ENCODE results near the gene SLC6A18.

SLC6A18 gene, protein sequence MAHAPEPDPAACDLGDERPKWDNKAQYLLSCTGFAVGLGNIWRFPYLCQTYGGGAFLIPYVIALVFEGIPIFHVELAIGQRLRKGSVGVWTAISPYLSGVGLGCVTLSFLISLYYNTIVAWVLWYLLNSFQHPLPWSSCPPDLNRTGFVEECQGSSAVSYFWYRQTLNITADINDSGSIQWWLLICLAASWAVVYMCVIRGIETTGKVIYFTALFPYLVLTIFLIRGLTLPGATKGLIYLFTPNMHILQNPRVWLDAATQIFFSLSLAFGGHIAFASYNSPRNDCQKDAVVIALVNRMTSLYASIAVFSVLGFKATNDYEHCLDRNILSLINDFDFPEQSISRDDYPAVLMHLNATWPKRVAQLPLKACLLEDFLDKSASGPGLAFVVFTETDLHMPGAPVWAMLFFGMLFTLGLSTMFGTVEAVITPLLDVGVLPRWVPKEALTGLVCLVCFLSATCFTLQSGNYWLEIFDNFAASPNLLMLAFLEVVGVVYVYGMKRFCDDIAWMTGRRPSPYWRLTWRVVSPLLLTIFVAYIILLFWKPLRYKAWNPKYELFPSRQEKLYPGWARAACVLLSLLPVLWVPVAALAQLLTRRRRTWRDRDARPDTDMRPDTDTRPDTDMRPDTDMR

GRCh38 chr5:1225081-1225480 lies at the start of gene SLC6A18:
TSS of gene SLC6A18 (plus strand) at chr5:1225381. CDS start at chr5:1225478, 97 bp downstream.
- no peak for DNase-seq

- no peak for DNase-seq
Observed at GRCh38 chr5:1175801-1176472, 49.2 kb upstream of the SLC6A18 start.

DNA sequence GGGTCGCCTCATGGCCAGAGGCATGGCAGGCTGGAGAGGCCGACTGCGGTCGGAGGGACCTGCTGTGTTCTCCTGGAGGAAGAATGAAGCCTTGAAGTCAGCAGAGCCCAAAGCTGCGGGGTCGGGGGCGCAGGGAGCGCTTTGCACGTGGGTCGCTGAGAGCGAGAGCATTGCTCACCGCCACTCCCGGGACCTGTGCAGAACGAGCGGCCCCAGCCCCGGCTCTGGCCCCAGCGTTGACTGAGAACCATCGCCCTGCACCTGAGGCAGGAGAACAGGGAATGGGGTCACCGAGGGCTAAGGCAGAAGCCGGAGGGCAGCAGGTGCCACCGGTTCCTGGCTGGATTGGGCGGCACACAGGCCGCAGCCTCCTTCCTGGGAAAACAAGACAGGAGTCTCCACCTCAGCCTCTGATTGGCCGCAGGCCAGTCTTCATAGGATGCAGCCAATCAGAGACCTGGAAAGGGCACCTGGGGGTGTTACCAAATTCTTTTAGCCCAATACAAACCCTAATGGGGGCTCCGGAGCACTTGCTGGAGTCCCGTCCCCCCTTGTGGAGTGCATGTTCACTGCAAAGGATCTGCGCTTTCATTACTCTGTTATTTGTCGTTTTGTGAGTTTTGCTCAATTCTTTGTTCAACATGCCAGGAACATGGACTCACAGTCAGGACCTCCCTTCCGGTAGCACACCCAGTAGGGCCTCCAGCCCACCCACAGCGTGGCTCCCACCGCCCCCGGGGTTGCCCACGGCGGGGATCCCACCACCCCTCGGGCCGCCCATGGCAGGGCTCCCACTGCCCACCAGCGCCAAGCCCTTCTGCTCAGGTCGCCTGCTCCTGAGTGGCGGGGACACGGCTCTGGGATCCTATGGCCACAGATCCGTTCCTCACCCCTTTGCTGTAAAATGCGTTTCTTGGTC lies 48.4 kb upstream of the SLC6A18 start:
- DNase-seq: no peak

DNA sequence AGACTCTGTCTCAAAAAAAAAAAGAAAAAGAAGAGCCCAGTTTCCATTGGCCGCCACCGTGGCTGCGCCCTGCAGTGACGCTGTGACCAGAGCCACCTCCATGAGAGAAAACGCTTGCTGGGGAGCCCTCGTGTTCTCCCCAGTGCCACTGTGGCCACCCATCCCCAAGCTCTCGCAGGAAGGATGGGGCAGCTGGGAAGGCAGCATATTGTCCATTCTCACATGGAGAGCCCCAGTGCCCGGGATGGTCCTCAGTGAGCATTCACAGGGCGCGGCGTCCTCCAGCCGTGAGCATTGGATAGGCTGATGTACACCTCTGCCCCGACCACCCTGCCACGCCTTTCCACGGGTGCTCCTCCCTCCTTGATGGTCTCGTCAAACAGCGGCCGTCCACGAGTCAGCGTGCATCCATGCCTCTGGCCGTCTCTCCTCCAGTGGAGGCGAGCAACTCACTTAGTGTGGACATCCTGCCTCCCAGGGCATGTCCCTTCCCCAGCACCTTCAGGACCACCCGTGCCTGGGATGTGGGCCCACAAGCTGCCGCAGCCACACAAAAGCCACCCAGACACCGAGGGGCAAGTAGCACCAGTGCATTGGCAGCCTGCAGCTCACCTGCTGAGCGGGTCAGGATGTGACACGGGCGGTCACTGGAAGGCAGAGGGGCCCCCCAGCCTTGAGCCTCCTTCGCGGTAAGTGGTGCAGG lies 47.2 kb upstream of the SLC6A18 start:
- DNase-seq: no peak

DNA sequence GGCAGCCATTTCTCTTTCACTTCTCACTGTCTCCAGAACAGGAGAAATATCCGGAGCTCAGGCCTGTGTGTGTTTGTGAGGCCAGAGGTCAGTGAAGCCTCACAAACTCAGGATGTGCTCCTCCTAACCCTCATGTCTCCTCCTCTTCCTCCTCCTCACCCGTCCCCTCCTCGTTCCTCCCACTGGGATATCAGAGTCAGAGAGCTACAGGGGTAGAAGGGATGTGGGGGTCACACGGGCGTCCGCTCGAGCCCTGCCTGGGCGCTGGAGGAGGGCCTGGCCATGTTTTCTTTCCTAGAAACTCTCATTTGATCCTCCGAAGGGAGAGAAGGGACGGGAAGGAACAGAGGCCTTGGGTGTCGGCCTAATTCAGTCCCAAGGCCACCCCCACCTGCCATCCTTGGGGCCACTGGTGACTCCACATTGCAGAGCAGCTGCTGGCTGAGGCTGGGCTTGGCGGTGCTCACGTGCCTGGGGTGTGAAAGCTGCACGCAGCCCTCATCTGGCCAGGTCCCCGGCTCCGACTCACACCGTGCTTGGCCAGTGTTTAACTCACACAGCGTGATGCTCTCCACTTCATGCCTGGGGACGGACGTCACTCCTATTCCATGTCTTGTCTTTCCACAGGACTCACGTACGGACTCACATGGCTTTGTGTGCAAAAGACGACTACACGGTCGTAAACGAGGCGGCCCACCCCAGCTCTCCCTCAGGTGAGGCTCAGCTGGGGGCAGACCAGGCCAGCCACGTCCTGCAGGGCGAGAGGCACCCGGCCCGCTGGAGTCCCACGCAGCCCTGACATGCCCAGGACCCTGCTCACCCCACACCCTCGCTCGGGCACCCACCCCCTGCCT lies 46.4 kb upstream of the SLC6A18 start:
- DNase-seq: no peak

- DNase-seq: no peak
Observed at GRCh38 chr5:1179383-1179715, 45.8 kb upstream of the SLC6A18 start.

- no peak for DNase-seq
Observed at GRCh38 chr5:1180096-1180495, 45.1 kb upstream of the SLC6A18 start.

- DNase-seq: no peak
Observed at GRCh38 chr5:1180841-1181271, 44.3 kb upstream of the SLC6A18 start.

- DNase-seq: no peak
Observed at GRCh38 chr5:1181451-1182359, 43.5 kb upstream of the SLC6A18 start.

DNA sequence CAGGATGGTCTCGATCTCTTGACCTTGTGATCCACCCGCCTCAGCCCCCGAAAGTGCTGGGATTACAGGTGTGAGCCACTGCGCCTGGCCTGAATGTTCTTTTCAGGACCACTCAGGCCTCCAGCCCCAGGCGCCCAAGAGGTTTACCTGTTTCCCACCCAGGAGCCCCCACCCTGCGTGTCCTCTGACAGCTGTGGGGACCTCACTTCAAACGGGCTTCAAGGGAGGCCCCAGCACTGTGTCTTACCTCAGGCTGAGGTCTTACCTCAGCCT lies 42.9 kb upstream of the SLC6A18 start:
- no peak for DNase-seq

DNA sequence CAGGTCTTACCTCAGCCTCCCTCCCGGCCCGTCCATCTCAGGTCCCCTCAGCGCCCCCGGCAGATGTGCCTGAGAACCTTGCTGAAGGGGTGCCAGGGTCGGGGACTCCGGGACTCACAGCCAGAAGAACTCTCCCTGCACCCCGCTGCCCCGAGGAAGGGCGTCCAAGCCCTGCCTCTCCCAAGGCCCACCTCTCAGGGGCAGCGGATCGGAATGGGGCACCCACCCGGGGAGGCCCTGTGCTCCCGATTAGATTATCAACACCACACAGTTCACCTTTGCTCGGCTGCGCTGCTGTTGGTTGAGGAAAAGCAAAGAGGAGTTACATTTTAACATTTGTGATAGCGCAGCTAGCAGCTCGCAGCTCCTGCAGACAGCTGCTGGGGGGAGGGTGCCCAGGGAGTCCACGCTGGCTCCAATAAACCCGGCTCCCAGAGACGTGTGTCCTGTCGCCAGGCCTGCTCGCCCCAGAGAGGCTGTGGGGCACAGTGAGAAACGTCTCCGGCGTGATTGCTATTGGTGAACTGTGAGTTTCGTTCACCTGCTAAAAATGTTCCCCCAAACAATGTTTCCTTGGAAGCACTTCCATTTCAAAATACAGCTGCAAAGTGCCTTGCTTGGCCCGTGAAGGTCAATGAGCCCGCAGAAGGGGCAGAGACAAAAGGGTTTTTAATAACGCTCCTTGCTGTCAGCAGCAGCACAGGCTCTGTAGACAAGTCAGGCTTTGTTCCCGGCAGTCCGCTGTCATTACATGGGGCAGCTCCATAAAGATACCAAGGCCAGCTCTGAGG lies 42.4 kb upstream of the SLC6A18 start:
- DNase-seq: no peak

DNA sequence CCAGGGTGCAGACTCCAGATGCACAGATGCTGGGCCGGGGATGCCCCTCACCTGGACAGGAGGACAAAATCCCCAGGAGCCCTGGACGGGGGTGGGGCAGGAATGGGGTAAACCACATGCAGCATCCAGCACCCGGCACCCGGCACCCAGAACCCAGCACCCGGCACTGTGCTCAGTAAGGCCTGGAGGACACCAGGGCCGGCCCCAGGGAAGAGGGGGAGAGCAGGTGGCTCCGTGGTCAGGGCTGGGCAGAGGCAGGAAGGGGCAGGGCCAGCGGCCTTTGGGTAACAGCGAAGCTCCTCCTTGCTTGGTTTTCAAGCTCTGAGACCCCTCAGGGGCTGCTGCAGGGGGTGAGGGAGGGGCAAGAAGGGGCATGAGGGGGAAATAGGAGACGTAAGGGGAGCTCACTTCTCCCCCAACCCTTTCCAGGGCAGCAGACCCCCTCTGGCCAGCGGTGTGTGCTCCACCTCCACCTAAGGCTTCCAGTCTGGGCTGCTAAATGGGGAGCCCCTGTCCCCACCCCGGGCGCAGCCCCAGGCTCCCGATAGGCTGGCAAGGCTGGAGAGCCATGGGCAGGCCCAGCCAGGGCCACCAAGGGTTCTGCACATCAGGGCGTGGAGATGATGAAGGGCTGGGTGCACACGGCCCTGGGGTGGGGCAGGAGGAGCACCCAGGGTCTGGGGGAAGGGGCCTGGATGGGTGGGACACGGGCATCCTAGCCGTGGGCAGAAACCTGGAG lies 41.6 kb upstream of the SLC6A18 start:
- DNase-seq: no peak

GRCh38 chr5:1184163-1184470 lies 41.1 kb upstream of the SLC6A18 start:
- DNase-seq: no peak

DNA sequence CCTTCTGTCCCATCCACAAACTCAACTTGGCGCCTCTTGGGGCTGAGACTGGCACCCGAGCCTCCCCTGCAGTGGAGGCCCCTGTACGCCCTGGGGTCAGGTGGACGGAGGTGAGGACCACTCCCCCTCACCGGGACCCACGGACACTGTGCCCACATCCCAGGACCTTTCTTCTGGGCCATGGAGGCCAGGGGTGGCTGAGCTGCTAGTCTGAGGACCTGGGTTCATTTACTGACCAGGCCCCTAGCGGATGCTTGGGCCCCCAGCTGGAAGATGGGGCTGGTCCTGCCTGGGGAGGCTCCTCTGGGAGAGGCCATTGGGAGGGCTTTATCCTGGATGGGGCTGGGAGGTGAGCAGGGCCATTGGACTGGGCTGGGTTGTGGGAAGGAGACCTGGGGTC lies 40.7 kb upstream of the SLC6A18 start:
- DNase-seq: no peak

GRCh38 chr5:1185038-1185627 lies 40.0 kb upstream of the SLC6A18 start:
- no peak for DNase-seq

- DNase-seq: no peak
Observed at GRCh38 chr5:1185629-1186350, 39.4 kb upstream of the SLC6A18 start.

- DNase-seq: no peak
Observed at GRCh38 chr5:1186351-1187233, 38.6 kb upstream of the SLC6A18 start.

All from stimulated activated CD4-positive, alpha-beta T cell treated with anti-CD3 and anti-CD28 coated beads, Interleukin-4, amount 100 ng/mL, for 4 hours (primary cell).